K562 (cell line): ENCODE data around the gene PIP4K2A. TPM values are rescaled to one million over a fixed set of nuclear protein-coding genes. Genes with fewer than 3 reads are reported as not detected.

ENCODE experiments used
- ATAC-seq: fragments of 200-7000 bp; cut with Tn5 transposase; 3 replicates; pipeline ENCODE4 v1.9.1; 2020; ENCODE audit warnings: moderate library complexity
- BruUV-seq: library from RNA; stranded (reverse); fragments of 400-500 nt; replicated peaks from 2 replicates; lab custom pipeline; 2021; lab: Mats Ljungman, UMichigan
- CTCF ChIA-PET: fragments of 300-600 bp; formaldehyde crosslinking; extraction: SDS; loops from one replicate; lab custom pipeline; 2021; ENCODE audit warnings: low intra/inter-chr PET ratio; lab: Yijun Ruan, JAX
- POLR2A ChIA-PET: fragments of 300-600, 350-650 bp; sonication (Branson Sonifier 250); formaldehyde crosslinking; extraction: SDS; loops from one replicate; lab custom pipeline; 2021; ENCODE audit warnings: antibody characterized with exemption, inconsistent platforms; lab: Yijun Ruan, JAX
- DNase-seq, 4 experiments: peaks; one replicate each; pipeline versions ENCODE4 v3.0.0 to v3.0.0-alpha.2; 2011 to 2018; ENCODE audit warnings: low spot score in 3 of 4, mixed read lengths in 3 of 4; ENCODE audit errors: extremely low read depth in 1 of 4
- FAIRE-seq: peaks from 2 replicates; lab custom pipeline; 2011; peaks lifted over from hg19 to GRCh38; lab: Jason Lieb, UNC
- H2AFZ ChIP-seq: 2 replicates; pipeline ENCODE4 v1.6.0; 2011; ENCODE audit warnings: low read depth, low read length, control low read depth, inconsistent platforms
- H3K27ac ChIP-seq: fragments of 200-600 bp; 3 replicates; pipeline ENCODE4 v1.8.0; 2011; ENCODE audit warnings: low read depth, mild to moderate bottlenecking, control low read depth, inconsistent platforms, low read length, moderate library complexity, mixed read lengths; ENCODE audit errors: extremely low read depth
- H3K27me3 ChIP-seq, 2 experiments: fragments of 300-600 bp in 1 of 2; 2 replicates in 1 of 2; 3 replicates in 1 of 2; pipeline versions ENCODE4 v1.6.0 to v1.8.0; 2011; ENCODE audit warnings: inconsistent platforms in 2 of 2, low read length in 2 of 2, mild to moderate bottlenecking in 1 of 2, mixed read lengths in 1 of 2, moderate library complexity in 1 of 2; ENCODE audit not compliant: control insufficient read depth in 2 of 2, insufficient read depth in 2 of 2
- H3K36me3 ChIP-seq: fragments of 300-600 bp; 3 replicates; pipeline ENCODE4 v1.8.0; 2011; ENCODE audit warnings: mild to moderate bottlenecking, low read length, inconsistent platforms; ENCODE audit not compliant: control insufficient read depth, insufficient read depth
- H3K4me1 ChIP-seq, 2 experiments: fragments of 200-600 bp in 1 of 2; replicated peaks in 1 of 2; 2 replicates in 1 of 2; 3 replicates in 1 of 2; pipeline versions ENCODE4 v1.5.1 to v1.8.0; 2011; ENCODE audit warnings: inconsistent platforms in 2 of 2, low read length in 2 of 2, mild to moderate bottlenecking in 1 of 2, mixed read lengths in 1 of 2, moderate library complexity in 1 of 2; ENCODE audit not compliant: control insufficient read depth in 2 of 2, insufficient read depth in 2 of 2
- H3K4me2 ChIP-seq: 2 replicates; pipeline ENCODE4 v1.6.1; 2011; ENCODE audit warnings: low read length, control low read depth, inconsistent platforms, mixed read lengths; ENCODE audit not compliant: insufficient read depth
- H3K4me3 ChIP-seq: fragments of 200-600 bp; sonication (generic), shearing (Covaris generic); 2 replicates; pipeline ENCODE4 v1.5.1; 2016; ENCODE audit warnings: control low read depth, inconsistent platforms
- H3K79me2 ChIP-seq: fragments of 200-600 bp; 3 replicates; pipeline ENCODE4 v1.8.0; 2011; ENCODE audit warnings: low read length, inconsistent platforms; ENCODE audit not compliant: control insufficient read depth, insufficient read depth
- H3K9ac ChIP-seq, 2 experiments: 2 replicates each; pipeline versions ENCODE4 v1.6.0 to v1.6.1; 2011; ENCODE audit warnings: low read depth in 2 of 2, low read length in 2 of 2, control low read depth in 1 of 2, inconsistent platforms in 1 of 2, mild to moderate bottlenecking in 1 of 2, mixed read lengths in 1 of 2; ENCODE audit not compliant: insufficient read depth in 1 of 2
- H3K9me1 ChIP-seq: one replicate; pipeline ENCODE4 v1.6.0; 2011; ENCODE audit warnings: inconsistent platforms, mild to moderate bottlenecking, low read length, moderate library complexity; ENCODE audit not compliant: control insufficient read depth, insufficient read depth
- H3K9me3 ChIP-seq: replicated peaks from 2 replicates; pipeline ENCODE4 v1.5.1; 2011; ENCODE audit warnings: low read depth, low read length, inconsistent platforms; ENCODE audit not compliant: control insufficient read depth, insufficient read depth
- H4K20me1 ChIP-seq: replicated peaks from 2 replicates; pipeline ENCODE4 v1.6.1; 2011; ENCODE audit warnings: low read length, inconsistent platforms, mixed read lengths; ENCODE audit not compliant: control insufficient read depth, insufficient read depth
- CBFA2T3 ChIP-seq: fragments of 450-650 bp; IDR thresholded peaks from 2 replicates; pipeline ENCODE4 v1.6.1; 2017
- CEBPB ChIP-seq: fragments of 450-650 bp; IDR thresholded peaks from 2 replicates; pipeline ENCODE4 v1.6.1; 2016; ENCODE audit warnings: missing genetic modification characterization, missing compliant biosample characterization
- CEBPG ChIP-seq, 3 experiments: fragments of 200-800 bp in 1 of 3; sonication (Bioruptor generic) in 1 of 3; sonication (generic) in 1 of 3; formaldehyde crosslinking in 1 of 3; IDR thresholded peaks in 2 of 3; conservative IDR thresholded peaks in 1 of 3; 2 replicates each; pipeline versions ENCODE4 v1.6.1 to v1.8.0; 2016 to 2022; ENCODE audit warnings: missing compliant biosample characterization in 2 of 3, missing genetic modification characterization in 2 of 3, mild to moderate bottlenecking in 1 of 3, missing genetic modification reagents in 1 of 3
- DACH1 ChIP-seq: fragments of 450-650 bp; IDR thresholded peaks from 2 replicates; pipeline ENCODE4 v1.6.1; 2018; ENCODE audit not compliant: partially characterized antibody
- ETV1 ChIP-seq: fragments of 450-650 bp; conservative IDR thresholded peaks from 2 replicates; pipeline ENCODE4 v1.6.1; 2016; ENCODE audit warnings: missing genetic modification characterization, control low read depth, low read depth, missing compliant biosample characterization
- FOSL1 ChIP-seq: fragments of 200-800 bp; sonication (Bioruptor generic); conservative IDR thresholded peaks from 2 replicates; pipeline ENCODE4 v1.6.1; 2016; ENCODE audit warnings: missing genetic modification characterization, missing compliant biosample characterization
- JUND ChIP-seq, 2 experiments: IDR thresholded peaks; 2 replicates in 1 of 2; 3 replicates in 1 of 2; pipeline ENCODE4 v1.6.1; 2011; ENCODE audit warnings: borderline replicate concordance in 2 of 2, low read depth in 2 of 2, low read length in 2 of 2, improper control_type of control experiment in 1 of 2, missing biosample characterization in 1 of 2, missing genetic modification characterization in 1 of 2, missing genetic modification reagents in 1 of 2
- KDM1A ChIP-seq, 2 experiments: fragments of 450-650 bp; IDR thresholded peaks; 2 replicates each; pipeline ENCODE4 v1.6.1; 2016; ENCODE audit warnings: mild to moderate bottlenecking in 2 of 2
- MEF2D ChIP-seq: conservative IDR thresholded peaks from 2 replicates; pipeline ENCODE4 v1.6.1; 2016; ENCODE audit warnings: low read depth, missing genetic modification characterization, missing compliant biosample characterization
- NR4A1 ChIP-seq, 2 experiments: fragments of 250-450 bp in 1 of 2; fragments of 450-650 bp in 1 of 2; sonication (Bioruptor Pico) in 1 of 2; IDR thresholded peaks; 2 replicates each; pipeline versions ENCODE4 v1.4.0 to v1.6.1; 2016 to 2020; ENCODE audit warnings: mild to moderate bottlenecking in 2 of 2, missing compliant biosample characterization in 1 of 2, missing genetic modification characterization in 1 of 2, moderate library complexity in 1 of 2
- TBL1XR1 ChIP-seq, 2 experiments: IDR thresholded peaks; 2 replicates each; pipeline ENCODE4 v1.6.1; 2012; ENCODE audit warnings: improper control_type of control experiment in 2 of 2, low read length in 2 of 2, mild to moderate bottlenecking in 1 of 2
- ZFP30 ChIP-seq: fragments of 250-450 bp; sonication (Bioruptor Pico); IDR thresholded peaks from 2 replicates; pipeline ENCODE4 v1.8.0; 2022; ENCODE audit warnings: moderate library complexity, mild to moderate bottlenecking, inconsistent platforms, borderline replicate concordance
- ZNF274 ChIP-seq: IDR thresholded peaks from 2 replicates; pipeline ENCODE4 v1.6.1; 2011; ENCODE audit warnings: low read depth, mild to moderate bottlenecking, low read length, moderate library complexity, borderline replicate concordance
- WGBS: fragments of 100-300 bp; shearing (Covaris generic); methylation state at CpG from one replicate; pipeline ENCODE4 v1.1.6; 2016; ENCODE audit warnings: low coverage, mixed read lengths; ENCODE audit not compliant: insufficient coverage; ENCODE audit errors: missing lambda C conversion rate; 5-methylcytosine and 5-hydroxymethylcytosine counted together
- in situ Hi-C: fragments of 300-500 bp; cut with MboI; formaldehyde crosslinking; loops from 4 replicates; pipeline ENCODE4 v1.15.0; 2018; ENCODE audit warnings: inconsistent platforms, mixed read lengths
- intact Hi-C: fragments of 100-400 bp; cut with micrococcal nuclease; formaldehyde crosslinking; loops from 2 replicates; pipeline ENCODE4 v1.14.2; 2022
- polyA plus RNA-seq, 8 experiments: library from polyadenylated mRNA; depleted of rRNA in 4 of 8; stranded (reverse) in 5 of 8; unstranded in 3 of 8; fragments of >200 nt; fragmentation: Nextera tagmentation in 2 of 8; fragmentation: Illumina TruSeq in 1 of 8; extraction: Ambion mirVana in 2 of 8; extraction: Trizol in 1 of 8; gene quantifications; 2 replicates each; pipeline versions ENCODE4 v1.2.1 to v1.2.3, GENCODE V29; 2011 to 2014; ENCODE audit warnings: inconsistent platforms in 1 of 8, missing spikeins in 1 of 8
- total RNA-seq, 7 experiments: library from RNA; depleted of rRNA in 6 of 7; stranded (reverse); fragments of >200 nt in 6 of 7; fragmentation: Illumina TruSeq in 2 of 7; extraction: Trizol in 2 of 7; gene quantifications; 2 replicates each; pipeline versions ENCODE4 v1.2.1 to v1.2.3, GENCODE V29; 2011 to 2021; ENCODE audit warnings: low replicate concordance in 1 of 7
- TF ChIP-seq, protein P1 (sequence below), 2 experiments: fragments of 450-650 bp; conservative IDR thresholded peaks; 2 replicates each; pipeline ENCODE4 v1.6.1; 2017; ENCODE audit warnings: mild to moderate bottlenecking in 2 of 2, moderate library complexity in 2 of 2

Gene PIP4K2A
- total and polyA plus RNA-seq, 9 of the 15 experiments (the other 6 are each of a cell fraction or from before 2014, with no cell fraction given) = 35.6 to 117 (median 71.9) TPM

DNA sequence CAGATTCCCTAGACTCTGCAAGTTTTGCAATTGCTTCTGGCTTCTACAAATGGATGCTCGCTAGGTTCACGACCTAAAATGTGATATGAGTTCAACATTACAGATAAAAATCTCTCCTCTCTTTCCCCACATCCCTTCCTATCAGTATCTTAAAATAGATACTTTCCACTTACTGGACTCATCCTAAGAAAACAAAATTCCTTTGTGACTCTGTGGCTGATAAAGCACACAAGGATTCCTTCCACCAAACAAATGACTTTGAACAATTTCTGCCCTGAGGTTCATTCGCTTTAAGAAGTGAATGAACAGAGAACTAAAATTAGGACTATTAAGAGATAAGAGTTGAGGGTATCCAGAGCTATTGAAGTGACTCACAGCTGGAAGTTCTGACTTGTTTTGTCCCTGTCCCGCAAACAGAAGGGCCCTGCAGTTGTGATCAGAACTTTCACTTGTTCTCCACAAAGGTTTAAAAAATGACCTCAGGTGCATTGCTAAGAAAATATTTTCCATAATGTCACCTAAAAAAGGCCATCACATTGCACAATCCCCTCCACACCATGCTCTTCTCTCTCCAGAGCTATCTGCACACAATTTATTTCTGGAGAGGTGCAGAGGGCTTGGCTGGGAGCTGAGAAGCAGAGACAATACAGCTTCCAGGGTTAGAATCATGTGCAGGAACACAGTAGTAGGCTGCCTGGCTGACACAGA lies 96.1 kb downstream of the PIP4K2A start:
- peaks cover 10% of the 10 kb centered on the region; the same call in 1 of the 3 replicates for H3K36me3 ChIP-seq
- no peaks in the 10 kb centered on the region for H3K27me3 ChIP-seq
- in situ Hi-C loops (no loop called here), intact Hi-C loops (loop anchor here (5.0 kb wide), 2 partner anchors 64 to 369 kb away; no protein-coding TSS in a partner anchor)
- ATAC-seq = no peak
- H3K27ac ChIP-seq = peak overlapping the region; percentile 34; the same call in 1 of the 3 replicates
- no TSS peak for BruUV-seq
- CTCF ChIA-PET = no interaction called here
- no peak for FAIRE-seq
- POLR2A ChIA-PET = interaction anchor here (0.6 to 3.0 kb wide), 5 partner anchors 13 to 1867 kb away, joined by 3 to 20 read pairs (median 3); partner anchors contain the start of gene PIP4K2A
- H3K9me1 ChIP-seq = no peaks in the 10 kb centered on the region
- no peak for DNase-seq
- WGBS = 23% methylated on average over 4 of the region's 4 CpGs
- TF ChIP-seq ZFP30 (CRISPR knock-in tag) = no peak
- no peak for TF ChIP-seq ZNF274
- peak; percentile 58 for TF ChIP-seq CBFA2T3
- 0 out of 4 replicates have a peak, but pooled peaks of 1 of the 2 experiments have one; percentile 9 for TF ChIP-seq KDM1A (IDR thresholded peaks at IDR 0.05)
- TF ChIP-seq TBL1XR1 (IDR thresholded peaks at IDR 0.05; ENCODE audit: low read length in 2 of 2) = no peak
- peak; percentile 54; the same call in 1 of the 2 replicates for TF ChIP-seq FOSL1 (tag)
- peak; percentile 89 for TF ChIP-seq MEF2D
- TF ChIP-seq DACH1 = peak; percentile 62
- TF ChIP-seq JUND (IDR thresholded peaks at IDR 0.05; ENCODE audit: borderline replicate concordance, low read depth, low read length) = peak; percentile 34; the same call in 1 of the 2 replicates
- no peak for TF ChIP-seq JUND (tag; IDR thresholded peaks at IDR 0.05; ENCODE audit: borderline replicate concordance, low read depth, low read length)
- TF ChIP-seq, protein P1, sequence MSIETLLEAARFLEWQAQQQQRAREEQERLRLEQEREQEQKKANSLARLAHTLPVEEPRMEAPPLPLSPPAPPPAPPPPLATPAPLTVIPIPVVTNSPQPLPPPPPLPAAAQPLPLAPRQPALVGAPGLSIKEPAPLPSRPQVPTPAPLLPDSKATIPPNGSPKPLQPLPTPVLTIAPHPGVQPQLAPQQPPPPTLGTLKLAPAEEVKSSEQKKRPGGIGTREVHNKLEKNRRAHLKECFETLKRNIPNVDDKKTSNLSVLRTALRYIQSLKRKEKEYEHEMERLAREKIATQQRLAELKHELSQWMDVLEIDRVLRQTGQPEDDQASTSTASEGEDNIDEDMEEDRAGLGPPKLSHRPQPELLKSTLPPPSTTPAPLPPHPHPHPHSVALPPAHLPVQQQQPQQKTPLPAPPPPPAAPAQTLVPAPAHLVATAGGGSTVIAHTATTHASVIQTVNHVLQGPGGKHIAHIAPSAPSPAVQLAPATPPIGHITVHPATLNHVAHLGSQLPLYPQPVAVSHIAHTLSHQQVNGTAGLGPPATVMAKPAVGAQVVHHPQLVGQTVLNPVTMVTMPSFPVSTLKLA (conservative IDR thresholded peaks at IDR 0.05) = 0 out of 4 replicates have a peak, but pooled peaks of 1 of the 2 experiments have one; percentile 3
- TF ChIP-seq CEBPG (CRISPR knock-in tag; IDR thresholded peaks at IDR 0.05) = peak; percentile 52; the same call in 1 of the 2 replicates
- peak; percentile 48 to 59; a peak in 2 of 4 replicates for TF ChIP-seq CEBPG (tag; conservative IDR thresholded peaks at IDR 0.05 in 1 of 2, IDR thresholded peaks at IDR 0.05 in 1 of 2)
- TF ChIP-seq ETV1 = no peak
- no peak for TF ChIP-seq NR4A1 (CRISPR knock-in tag; IDR thresholded peaks at IDR 0.05)
- TF ChIP-seq NR4A1 (tag; IDR thresholded peaks at IDR 0.05) = no peak
- TF ChIP-seq CEBPB = peak; percentile 80
- H3K79me2 ChIP-seq = peaks cover 100% of the 10 kb centered on the region
- no peak overlapping the region for H2AFZ ChIP-seq
- no peak overlapping the region; the same call in 1 of the 2 replicates for H3K4me2 ChIP-seq
- H4K20me1 ChIP-seq = no peaks in the 10 kb centered on the region
- H3K9ac ChIP-seq = no peak overlapping the region; a peak in 1 of 4 replicates
- peaks cover 24 to 42% of the 10 kb centered on the region in 2 experiments for H3K4me1 ChIP-seq
- no peak overlapping the region for H3K4me3 ChIP-seq
- no peaks in the 10 kb centered on the region for H3K9me3 ChIP-seq
